Measurements from ENCODE around the gene APOBEC3H.
A peak's percentile ranks its signal among the peaks of the same experiment; 100 is the strongest.

The APOBEC3H gene

DNA sequence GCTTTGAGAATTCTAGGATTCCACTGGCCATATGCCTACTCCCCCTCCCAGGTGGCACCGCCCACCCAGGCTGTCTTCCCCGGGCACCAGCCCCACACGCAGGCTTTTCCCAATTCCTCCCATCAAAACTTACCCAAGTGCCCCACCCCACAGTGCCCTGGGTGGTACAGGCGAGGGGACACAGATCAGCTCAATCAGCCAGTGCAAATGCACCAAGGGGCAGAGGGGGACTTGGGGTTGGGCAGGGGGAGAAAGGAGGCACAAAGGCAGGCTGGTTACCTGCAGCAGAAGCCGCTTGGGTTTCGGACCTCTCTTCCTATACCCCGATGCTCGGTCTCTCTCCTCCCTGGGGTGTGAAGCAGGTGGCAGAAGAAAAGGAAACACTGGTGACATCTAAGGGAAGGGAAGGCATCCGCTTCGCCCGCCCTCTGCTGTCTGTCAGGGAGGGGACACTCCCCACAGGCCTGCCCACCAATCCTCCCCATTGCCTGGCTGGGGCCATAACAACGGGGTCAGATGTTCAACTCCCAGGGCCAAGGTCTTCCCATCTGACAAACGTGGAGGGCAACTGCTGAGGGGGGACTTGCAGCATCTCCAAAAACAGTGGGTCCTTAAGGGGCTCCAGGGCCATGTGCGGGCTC lies 41.4 kb downstream of the APOBEC3H start:
- DNase-seq: no peak

DNA sequence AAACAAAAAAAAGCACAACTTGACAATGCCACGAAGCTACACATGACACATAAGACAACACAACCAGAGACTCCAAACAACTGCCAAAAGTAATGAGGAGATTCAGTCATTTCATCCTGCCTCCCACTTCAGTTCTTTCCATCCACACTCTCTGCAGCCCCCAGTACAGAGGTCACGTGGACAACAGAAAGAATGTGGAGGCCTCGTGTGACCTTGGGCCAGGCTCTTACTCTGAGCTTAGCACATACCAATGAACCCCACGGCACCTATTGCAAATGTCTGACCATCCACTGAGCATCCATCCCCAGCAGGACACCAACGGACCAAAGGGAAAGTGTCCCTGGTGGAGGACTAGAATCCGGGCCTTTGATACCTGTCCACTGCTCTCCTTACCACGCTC lies 42.9 kb downstream of the APOBEC3H start:
- DNase-seq: no peak

DNA sequence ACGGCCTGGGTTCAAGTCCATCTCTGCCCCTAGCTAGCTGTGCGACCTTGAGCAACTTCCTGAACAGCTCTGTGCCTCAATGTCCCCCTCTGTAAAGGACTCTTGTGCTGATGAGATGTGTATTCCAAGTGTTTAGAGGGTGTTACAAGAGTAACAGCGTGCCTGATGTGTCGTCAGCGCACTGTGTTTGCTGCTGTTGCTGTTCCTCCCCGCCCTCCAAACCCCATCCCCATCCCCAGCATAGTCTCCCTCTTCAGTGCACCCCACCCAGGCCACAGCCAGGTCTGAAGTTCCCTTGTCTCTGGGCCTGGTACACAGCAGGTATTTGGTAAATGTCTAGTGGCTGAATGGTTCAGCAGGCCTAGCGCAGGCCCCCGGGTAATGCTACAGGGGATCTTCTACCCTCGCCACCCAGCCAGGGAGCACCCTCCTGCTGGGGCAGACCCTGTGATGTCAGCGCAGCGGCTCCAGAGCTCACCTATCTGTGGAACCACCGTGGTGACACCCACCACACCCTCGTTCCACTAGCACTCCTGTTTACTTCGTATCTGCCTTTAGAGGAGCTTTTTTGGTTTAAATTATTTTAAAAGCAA lies 45.1 kb downstream of the APOBEC3H start:
- no peak for DNase-seq

DNA sequence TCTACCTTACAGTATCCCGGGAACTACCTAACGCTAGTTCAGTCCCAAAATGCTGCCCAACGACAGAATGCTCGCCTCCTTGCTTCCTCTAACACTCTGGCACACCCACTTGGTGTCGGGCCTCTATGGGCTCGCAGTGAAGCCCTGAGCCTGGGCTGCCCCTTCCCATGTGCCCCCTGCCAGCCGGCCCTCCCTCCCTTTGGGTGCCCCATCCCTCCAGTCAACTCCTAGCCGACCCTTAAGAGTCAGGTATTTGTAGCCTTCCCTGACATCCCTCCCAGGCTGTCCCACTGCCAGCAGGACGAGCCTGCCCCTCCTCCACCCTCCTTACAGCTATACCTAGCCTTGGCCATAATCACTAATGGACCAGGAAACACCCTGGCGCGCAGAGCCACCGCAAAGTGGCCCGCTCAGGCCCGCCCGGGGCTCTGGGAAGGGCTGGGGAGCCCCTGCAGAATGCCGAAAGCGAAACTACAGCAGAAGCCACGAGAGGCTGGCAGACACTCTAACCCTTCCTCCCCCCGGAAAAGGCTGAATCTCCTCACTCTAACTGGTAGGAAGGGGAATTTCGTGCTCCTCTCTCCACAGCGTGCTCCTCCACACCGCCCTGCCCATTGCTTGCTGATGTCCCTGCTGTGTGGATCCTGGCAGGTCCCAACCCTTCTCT lies 47.2 kb downstream of the APOBEC3H start:
- no peak for DNase-seq

DNA sequence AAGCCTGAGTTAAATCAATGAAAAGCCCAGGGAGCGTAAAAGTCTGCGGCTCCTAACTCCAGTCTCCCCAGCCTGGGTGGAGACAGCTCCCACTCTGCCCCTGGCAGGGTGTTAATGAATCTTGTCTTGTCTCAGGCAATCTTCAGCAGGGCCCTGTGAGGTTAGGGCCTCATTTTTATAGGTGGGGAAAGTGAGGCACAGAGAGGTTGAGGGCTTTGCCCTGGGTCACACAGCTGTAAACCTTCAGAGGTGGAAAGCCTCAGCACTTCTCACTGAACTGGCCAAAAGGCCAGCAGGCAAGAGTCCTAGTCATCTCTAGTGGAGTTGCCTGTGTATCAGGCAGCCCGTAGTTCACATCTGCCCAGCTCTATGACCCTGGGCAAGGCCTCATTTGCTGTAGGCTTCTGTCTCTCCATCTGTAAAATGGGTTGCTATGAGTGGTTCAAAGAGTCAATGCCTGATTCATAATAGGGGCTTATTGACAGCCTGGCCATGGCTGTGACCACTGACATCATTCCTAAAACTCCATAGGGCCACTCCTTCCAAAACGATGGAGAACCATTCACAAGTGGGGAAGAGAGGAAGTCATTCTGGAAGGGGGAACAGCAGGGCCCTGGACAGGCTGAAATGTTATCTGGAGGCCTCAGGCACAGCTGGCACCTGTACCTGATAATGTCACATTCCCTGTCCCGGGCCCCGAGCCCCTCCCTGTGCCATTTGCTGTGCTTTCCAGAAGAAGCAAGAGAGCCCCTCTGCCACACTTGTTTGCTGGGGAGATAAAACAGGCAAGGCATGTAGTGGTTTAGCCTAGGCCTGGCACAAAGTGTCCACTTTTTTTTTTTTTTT lies 49.4 kb downstream of the APOBEC3H start:
- DNase-seq: no peak

DNA sequence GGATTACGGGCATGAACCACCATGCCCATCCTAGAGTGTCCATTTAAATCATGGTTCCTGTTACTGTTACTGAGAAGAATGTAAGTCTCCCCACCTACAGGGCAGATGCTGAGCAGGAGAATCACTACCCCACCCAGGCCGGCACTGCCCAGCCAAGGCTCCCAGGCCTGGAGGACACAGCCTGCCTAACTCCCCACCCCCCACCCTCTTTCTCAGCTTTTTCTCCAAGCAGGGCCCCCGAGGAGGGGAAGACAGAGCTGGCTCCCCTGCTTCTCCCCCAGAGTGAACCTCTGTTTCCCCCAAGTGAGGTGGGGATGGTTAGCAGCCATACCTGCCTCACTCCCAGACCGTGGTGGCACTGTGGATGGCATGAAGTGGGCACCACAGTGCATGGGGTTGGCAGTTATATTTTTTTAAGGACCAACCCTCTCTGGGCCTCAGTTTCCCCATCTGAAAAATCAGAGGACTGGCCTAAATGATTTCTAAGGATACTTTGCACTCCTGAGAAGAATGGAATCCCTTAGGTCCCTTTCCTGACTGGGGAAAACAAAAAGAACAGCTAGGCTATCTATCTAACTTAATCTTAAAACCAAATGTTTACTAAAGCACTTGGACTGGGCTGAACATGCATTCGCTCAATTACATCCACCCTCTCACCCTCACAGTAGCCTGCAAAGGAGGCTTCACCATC lies 50.4 kb downstream of the APOBEC3H start:
- DNase-seq: no peak

DNA sequence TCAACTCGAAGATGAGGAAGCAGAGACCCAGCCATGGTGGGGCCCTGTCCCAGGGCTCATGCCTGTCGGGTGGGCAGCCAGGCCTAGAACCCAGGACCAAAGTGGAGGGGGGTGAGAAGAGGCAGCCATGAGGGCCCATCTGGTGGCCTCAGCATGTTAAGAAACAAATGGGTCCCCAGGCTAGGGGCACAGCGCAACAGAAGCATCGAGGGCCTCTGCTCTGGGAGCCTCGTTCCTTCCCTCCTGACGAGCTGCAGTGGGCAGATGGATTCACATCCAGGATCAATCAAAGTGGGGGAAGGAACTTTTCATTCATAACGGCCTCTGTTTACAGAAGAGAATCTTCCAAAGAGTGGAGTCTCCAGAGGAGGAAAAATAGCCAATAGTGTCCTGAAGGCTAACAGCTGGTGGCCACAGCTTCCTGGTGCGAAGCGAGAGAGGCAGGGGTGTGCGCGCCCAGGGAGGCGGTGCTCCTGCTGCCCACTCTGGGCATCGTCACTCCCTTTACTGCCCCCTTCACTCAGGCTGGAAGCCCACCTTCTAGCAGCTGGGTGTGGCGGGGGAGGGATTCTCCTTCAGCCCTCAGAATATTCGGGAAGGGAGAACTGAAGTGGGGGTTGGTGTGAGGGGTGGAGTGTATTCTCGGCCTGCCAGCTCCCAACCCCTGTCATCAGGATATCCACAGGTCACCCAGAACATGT lies 51.1 kb downstream of the APOBEC3H start:
- DNase-seq: no peak

DNA sequence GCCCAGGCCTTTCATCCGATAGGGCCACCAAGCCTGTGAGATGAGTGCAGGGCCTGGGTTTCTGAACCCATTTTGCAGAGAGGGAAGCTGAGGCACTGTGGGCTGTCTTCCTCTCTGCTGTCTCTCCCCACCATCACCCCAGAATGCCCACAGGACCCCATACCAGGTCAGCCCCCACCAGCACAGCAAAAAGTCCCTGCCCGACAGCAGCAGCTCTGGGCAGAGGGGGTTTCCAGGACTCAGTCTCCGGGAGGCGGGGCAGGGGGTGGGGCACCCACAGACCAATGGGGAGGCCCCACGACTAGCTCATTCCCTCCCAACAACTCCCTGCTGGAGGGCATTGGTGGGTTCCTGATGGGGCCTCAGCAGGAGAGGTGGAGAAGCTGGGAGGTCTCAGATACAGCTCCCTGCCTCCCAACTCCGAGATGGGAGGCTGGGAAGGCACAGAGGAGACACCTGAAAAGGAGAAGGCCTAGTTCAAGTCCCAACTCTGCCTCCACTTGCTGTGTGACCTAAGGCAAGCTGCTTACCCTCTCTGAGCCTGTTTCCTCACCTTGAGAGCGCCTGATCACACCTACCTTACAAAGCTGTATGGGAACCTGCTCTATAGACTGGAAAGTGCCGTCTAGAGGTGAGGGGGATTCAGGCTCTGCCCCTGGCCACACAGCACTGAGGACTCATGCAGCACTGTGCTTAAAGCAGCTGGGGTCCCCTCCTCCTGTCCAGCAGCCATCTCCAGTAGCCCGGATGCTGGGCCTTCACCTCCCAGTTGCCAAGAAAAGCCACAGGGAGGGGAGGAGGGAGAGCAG lies 51.9 kb downstream of the APOBEC3H start:
- DNase-seq: no peak

DNA sequence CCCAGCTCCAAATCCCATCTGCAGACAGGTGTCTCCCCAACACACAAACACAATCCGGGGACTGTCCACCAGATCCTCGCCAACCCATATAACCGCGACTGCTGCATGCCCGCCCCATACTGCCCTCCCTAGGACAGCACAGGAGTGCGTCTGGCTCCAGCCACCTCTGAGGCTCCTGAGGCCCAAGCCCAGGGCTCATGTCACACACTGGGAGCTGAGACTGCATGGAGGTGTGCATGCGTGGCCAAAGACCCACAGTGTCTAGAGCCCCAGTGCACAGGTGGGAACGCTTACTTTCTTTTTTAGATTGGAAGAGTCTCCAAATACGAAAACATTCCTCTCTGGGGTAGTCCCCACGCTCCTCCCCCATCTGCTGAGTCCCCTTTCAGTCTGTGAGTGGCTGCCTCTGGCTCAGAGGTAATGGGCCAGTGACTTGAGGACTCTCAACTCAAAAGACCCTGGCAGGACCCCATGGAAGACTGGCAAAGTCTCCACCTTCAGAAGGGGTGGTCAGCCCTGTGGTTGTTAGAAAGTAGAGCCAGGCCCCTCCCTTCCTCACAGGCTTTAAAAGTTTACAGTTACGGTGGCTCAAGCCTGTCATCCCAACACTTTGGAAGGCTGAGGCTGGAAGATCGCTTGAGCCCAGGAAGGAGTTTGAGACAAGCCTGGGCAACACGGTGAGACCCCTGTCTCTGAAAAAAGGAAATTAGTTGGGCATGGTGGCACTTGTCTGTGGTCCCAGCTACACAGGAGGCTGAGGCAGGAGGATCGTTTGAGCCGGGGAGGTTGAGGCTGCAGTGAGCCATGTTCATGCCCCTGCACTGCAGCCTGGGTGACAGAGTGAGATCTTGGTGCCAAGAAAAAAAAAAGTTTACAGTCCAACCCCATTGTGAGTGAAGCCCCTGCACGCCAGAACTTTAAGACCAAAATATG lies 53.1 kb downstream of the APOBEC3H start:
- no peak for DNase-seq

DNA sequence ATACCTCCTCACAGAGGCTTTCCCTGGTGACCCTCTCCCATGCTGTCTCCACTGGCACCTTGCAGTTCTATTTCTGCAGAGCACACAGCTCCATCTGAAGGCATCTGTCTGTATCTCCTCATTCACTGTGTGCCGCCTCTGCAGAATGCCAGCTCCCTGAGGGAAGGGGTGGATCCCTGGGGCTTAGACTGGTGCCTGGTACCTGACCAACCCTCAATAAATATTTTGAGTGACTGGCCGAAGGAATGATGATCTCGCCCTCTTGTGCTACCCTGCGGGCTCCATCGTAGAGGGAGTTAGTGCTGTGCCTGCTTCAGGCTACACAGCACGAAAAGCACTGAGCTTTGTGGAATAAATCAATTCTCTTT lies 53.8 kb downstream of the APOBEC3H start:
- DNase-seq: no peak

DNA sequence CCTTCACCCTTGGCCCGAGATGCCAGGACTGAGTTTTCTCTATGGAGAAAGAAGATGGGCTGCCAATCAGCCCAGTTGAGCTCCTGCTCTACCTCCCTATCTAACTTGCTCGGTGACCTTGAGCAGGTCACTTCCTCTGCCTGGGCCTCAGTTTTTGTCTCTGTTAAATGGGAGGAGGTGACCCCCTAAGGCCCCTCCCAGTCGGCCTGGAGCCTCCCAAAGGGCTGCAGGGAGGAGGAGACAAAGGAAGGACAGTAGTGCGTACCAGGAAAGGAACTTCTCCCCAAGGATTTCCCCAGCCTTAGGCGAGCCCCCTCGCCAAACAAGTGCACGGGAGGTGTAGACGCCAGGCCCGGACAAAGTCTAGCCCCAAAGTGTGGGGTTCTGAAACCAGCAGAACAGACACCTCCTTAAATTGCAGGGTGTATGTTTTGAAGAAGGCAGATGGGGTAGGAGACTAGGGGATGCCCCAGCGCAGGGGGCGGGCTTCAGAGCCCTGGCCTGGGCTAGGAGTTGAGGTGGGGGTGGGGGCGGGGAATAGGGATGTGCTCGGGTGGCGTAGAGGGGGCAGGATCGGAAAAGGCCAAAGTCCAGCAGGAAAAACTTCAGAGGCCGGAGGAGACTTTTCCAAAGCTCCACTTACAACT lies 54.4 kb downstream of the APOBEC3H start:
- DNase-seq: no peak

DNA sequence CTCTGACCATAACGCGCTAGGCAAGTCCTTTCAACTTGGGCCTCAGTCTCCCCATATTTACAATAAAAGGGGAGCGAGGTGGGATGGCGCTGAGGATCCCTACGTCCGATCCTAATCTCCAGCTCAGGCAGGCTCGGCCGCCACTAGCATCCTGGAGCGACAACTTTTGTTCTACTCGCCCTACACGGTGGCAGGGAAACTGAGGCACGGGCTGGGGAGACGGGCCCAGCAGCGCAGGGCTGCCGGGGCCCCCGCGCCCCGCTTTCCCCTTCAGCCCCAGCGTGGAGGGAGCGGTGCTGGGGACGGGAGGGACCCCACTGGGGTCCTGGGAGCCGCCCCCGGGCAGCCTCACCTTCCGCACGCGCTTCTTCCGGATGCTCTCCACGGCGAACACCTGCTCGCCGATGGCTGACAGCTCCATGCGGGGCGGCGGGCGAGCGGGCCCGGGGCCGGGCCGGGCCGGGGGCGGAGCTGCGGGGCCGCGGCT lies 55.0 kb downstream of the APOBEC3H start:
- DNase-seq: no peak

DNA sequence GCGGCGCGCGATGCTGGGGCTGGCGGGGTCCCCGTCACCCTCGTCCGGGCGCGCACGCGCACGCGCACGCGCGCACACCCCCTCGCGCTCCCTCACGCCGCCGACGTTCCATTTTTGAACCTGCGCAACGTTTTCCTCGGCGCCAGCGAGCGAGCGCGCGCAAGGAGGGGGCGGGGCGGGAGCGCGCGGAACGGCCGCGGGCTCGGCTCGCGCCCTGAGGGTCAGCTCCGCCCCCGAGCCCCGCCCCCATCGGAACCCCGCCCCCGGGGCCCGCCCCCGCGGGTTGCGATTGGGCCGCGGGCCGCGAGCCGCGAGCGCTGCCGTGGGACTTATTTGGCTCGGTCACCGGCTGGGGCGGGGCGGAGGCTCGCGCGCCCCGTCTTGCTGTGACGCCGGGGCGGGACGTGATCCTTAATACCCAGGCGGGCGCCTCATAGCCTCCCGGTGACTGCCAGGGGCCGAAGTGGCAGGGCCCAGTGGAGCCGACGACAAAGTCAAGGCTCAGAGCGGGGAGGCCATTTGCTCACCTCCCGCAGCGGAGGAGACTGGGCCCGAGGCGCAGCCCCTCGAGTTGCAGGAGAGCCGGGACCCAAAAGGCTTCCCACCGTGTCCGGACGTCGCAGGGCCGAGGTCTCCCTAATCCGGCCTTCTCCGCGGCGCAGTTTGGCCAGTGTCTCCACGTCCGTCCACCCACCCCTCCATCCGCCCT lies 55.6 kb downstream of the APOBEC3H start, which contains the start of gene CBX7:
TSS of gene CBX7 (minus strand) at position 170 of the 709 bp plus-strand sequence. CDS start 236 bp downstream, outside the sequence.
- peak; percentile 53 for DNase-seq

DNA sequence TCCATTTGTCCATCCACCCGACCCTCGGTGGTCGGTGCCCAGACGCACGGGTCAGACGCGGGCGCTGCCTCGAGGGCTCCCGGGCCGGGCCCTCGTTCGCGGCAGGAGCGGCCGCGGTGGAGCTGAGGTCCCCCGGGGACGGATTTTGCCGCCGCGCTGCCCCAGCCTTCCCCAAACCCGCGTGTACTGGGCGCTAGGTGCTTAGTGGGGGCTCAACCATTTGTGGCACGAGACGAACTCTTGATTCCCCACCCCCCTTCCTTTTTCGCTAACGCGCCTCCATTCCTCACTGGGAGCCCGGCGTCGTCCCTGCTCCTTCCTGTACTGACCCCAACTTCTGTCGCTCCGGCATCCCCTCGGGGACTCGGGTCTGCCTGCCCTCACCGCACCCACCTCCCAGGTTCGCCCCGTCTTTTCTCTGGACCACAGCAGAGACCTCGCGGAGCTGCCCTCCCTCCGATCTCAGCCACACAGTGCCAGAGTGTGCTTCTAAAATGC lies 56.2 kb downstream of the APOBEC3H start:
- no peak for DNase-seq
